ENCODE data around the gene OVAAL.

OVAAL gene

GRCh38 chr1:180521474-180522212 is 37.1 kb upstream of the OVAAL start:
- H3K4me2 ChIP-seq (ENCODE audit: low read length), result no peak overlapping the region

GRCh38 chr1:180522213-180522515 is 36.6 kb upstream of the OVAAL start:
- no peak overlapping the region for H3K4me3 ChIP-seq (ENCODE audit: low read length)
- no peaks in the 10 kb centered on the region for H3K9me3 ChIP-seq (ENCODE audit: control insufficient read depth, insufficient read depth, low read length)
- no peaks in the 10 kb centered on the region for H3K79me2 ChIP-seq (ENCODE audit: control insufficient read depth, low read length)
- H3K4me2 ChIP-seq (ENCODE audit: low read length), result no peak overlapping the region
- no peaks in the 10 kb centered on the region for H4K20me1 ChIP-seq (ENCODE audit: control insufficient read depth, insufficient read depth, low read depth, low read length)
- no peaks in the 10 kb centered on the region for H3K36me3 ChIP-seq (ENCODE audit: control insufficient read depth, low read length)
- no peaks in the 10 kb centered on the region for H3F3A ChIP-seq (ENCODE audit: control insufficient read depth, insufficient read depth)
- no peak for TF ChIP-seq EZH2phosphoT487 (IDR thresholded peaks at IDR 0.05; ENCODE audit: borderline replicate concordance, low read length)
- TF ChIP-seq, protein P1, sequence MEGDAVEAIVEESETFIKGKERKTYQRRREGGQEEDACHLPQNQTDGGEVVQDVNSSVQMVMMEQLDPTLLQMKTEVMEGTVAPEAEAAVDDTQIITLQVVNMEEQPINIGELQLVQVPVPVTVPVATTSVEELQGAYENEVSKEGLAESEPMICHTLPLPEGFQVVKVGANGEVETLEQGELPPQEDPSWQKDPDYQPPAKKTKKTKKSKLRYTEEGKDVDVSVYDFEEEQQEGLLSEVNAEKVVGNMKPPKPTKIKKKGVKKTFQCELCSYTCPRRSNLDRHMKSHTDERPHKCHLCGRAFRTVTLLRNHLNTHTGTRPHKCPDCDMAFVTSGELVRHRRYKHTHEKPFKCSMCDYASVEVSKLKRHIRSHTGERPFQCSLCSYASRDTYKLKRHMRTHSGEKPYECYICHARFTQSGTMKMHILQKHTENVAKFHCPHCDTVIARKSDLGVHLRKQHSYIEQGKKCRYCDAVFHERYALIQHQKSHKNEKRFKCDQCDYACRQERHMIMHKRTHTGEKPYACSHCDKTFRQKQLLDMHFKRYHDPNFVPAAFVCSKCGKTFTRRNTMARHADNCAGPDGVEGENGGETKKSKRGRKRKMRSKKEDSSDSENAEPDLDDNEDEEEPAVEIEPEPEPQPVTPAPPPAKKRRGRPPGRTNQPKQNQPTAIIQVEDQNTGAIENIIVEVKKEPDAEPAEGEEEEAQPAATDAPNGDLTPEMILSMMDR (IDR thresholded peaks at IDR 0.05; ENCODE audit: low read depth, low read length, poor library complexity, severe bottlenecking), result no peak
- H3K27ac ChIP-seq (ENCODE audit: low read depth, low read length), result no peak overlapping the region
- H3K4me1 ChIP-seq (ENCODE audit: control insufficient read depth, low read length), result peaks cover 4% of the 10 kb centered on the region; the same call in 1 of the 2 replicates
- no peaks in the 10 kb centered on the region for H3K9me2 ChIP-seq (replicated peaks; ENCODE audit: control insufficient read depth, low read length)
- H3K27me3 ChIP-seq (ENCODE audit: control insufficient read depth, low read length), result no peaks in the 10 kb centered on the region

More at GRCh38 chr1:180521474-180522212, 37.1 kb upstream of the OVAAL start:
- H3K9me3 ChIP-seq (ENCODE audit: control insufficient read depth, insufficient read depth, low read length), result no peaks in the 10 kb centered on the region
- no peaks in the 10 kb centered on the region for H4K20me1 ChIP-seq (ENCODE audit: control insufficient read depth, insufficient read depth, low read depth, low read length)
- no peaks in the 10 kb centered on the region for H3F3A ChIP-seq (ENCODE audit: control insufficient read depth, insufficient read depth)
- no peaks in the 10 kb centered on the region for H3K79me2 ChIP-seq (ENCODE audit: control insufficient read depth, low read length)
- H3K36me3 ChIP-seq (ENCODE audit: control insufficient read depth, low read length), result no peaks in the 10 kb centered on the region
- H3K4me3 ChIP-seq (ENCODE audit: low read length), result no peak overlapping the region
- no peaks in the 10 kb centered on the region for H3K9me2 ChIP-seq (replicated peaks; ENCODE audit: control insufficient read depth, low read length)
- no peaks in the 10 kb centered on the region for H3K27me3 ChIP-seq (ENCODE audit: control insufficient read depth, low read length)
- no peak overlapping the region for H3K27ac ChIP-seq (ENCODE audit: low read depth, low read length)
- TF ChIP-seq, protein P1 (IDR thresholded peaks at IDR 0.05; ENCODE audit: low read depth, low read length, poor library complexity, severe bottlenecking), result no peak
- TF ChIP-seq EZH2phosphoT487 (IDR thresholded peaks at IDR 0.05; ENCODE audit: borderline replicate concordance, low read length), result no peak
- H3K4me1 ChIP-seq (ENCODE audit: control insufficient read depth, low read length), result peaks cover 4% of the 10 kb centered on the region; the same call in 1 of the 2 replicates

- no peaks in the 10 kb centered on the region for H3F3A ChIP-seq (ENCODE audit: control insufficient read depth, insufficient read depth)
- no peaks in the 10 kb centered on the region for H3K36me3 ChIP-seq (ENCODE audit: control insufficient read depth, low read length)
- no peaks in the 10 kb centered on the region for H3K9me2 ChIP-seq (replicated peaks; ENCODE audit: control insufficient read depth, low read length)
- no peaks in the 10 kb centered on the region for H3K79me2 ChIP-seq (ENCODE audit: control insufficient read depth, low read length)
- H3K27me3 ChIP-seq (ENCODE audit: control insufficient read depth, low read length), result no peaks in the 10 kb centered on the region
- TF ChIP-seq, protein P1 (IDR thresholded peaks at IDR 0.05; ENCODE audit: low read depth, low read length, poor library complexity, severe bottlenecking), result no peak
- TF ChIP-seq EZH2phosphoT487 (IDR thresholded peaks at IDR 0.05; ENCODE audit: borderline replicate concordance, low read length), result no peak
- no peak overlapping the region for H3K4me2 ChIP-seq (ENCODE audit: low read length)
- H3K27ac ChIP-seq (ENCODE audit: low read depth, low read length), result no peak overlapping the region
- no peak overlapping the region for H3K4me3 ChIP-seq (ENCODE audit: low read length)
- H4K20me1 ChIP-seq (ENCODE audit: control insufficient read depth, insufficient read depth, low read depth, low read length), result no peaks in the 10 kb centered on the region
- peaks cover 4% of the 10 kb centered on the region; the same call in 1 of the 2 replicates for H3K4me1 ChIP-seq (ENCODE audit: control insufficient read depth, low read length)
- H3K9me3 ChIP-seq (ENCODE audit: control insufficient read depth, insufficient read depth, low read length), result no peaks in the 10 kb centered on the region
Observed at GRCh38 chr1:180524160-180524914, 34.4 kb upstream of the OVAAL start.

Measured in DOHH2 (cell line).